PC-9 (cell line): ENCODE measurements around the gene ADAMTS7.

Experiments used
- EZH2 ChIP-seq: fragments of 200-600 bp; sonication (generic); IDR thresholded peaks from 2 replicates; pipeline ENCODE4 v1.8.0; 2017; ENCODE audit warnings: antibody characterized with exemption, low read depth
- TF ChIP-seq, protein P1 (sequence below): fragments of 200-600 bp; sonication (generic); conservative IDR thresholded peaks from 2 replicates; pipeline ENCODE4 v1.6.1; 2017; ENCODE audit warnings: mixed run types, antibody characterized with exemption, mild to moderate bottlenecking, moderate library complexity

DNA sequence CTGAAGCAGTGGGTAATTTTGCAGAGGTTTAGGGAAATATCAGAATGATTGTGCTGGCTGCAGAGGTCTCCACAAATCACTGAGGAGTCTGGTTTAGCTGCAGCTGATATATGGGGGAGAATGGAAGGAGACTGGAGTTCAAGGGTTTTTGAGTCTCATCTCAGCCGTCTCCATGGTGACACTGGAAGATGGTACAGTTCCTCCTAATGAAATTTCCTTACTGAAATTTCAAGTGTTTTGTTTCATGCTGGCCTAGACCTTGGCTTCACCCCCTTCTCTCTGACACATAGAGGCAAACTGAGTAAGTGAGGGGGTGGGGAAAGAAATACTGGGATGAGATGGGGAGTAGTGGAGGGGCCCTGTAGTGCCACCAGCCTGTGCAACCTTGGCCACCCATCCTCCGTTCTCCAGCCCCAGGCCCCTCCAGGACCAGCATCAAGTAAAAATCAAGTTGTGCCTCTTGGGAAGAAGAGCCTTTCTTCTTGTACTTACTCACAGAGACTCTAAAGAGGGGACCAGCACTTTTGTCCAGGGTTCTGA lies 43.6 kb upstream of the ADAMTS7 start:
- TF ChIP-seq, protein P1, sequence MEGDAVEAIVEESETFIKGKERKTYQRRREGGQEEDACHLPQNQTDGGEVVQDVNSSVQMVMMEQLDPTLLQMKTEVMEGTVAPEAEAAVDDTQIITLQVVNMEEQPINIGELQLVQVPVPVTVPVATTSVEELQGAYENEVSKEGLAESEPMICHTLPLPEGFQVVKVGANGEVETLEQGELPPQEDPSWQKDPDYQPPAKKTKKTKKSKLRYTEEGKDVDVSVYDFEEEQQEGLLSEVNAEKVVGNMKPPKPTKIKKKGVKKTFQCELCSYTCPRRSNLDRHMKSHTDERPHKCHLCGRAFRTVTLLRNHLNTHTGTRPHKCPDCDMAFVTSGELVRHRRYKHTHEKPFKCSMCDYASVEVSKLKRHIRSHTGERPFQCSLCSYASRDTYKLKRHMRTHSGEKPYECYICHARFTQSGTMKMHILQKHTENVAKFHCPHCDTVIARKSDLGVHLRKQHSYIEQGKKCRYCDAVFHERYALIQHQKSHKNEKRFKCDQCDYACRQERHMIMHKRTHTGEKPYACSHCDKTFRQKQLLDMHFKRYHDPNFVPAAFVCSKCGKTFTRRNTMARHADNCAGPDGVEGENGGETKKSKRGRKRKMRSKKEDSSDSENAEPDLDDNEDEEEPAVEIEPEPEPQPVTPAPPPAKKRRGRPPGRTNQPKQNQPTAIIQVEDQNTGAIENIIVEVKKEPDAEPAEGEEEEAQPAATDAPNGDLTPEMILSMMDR: no peak
- no peak for TF ChIP-seq EZH2
